NCI-H510A (cell line): ENCODE data around the gene APPBP2.

Experiments used
- DNase-seq: peaks from one replicate; lab custom pipeline; 2025; lab: John Stamatoyannopoulos, UW

Gene APPBP2

DNA sequence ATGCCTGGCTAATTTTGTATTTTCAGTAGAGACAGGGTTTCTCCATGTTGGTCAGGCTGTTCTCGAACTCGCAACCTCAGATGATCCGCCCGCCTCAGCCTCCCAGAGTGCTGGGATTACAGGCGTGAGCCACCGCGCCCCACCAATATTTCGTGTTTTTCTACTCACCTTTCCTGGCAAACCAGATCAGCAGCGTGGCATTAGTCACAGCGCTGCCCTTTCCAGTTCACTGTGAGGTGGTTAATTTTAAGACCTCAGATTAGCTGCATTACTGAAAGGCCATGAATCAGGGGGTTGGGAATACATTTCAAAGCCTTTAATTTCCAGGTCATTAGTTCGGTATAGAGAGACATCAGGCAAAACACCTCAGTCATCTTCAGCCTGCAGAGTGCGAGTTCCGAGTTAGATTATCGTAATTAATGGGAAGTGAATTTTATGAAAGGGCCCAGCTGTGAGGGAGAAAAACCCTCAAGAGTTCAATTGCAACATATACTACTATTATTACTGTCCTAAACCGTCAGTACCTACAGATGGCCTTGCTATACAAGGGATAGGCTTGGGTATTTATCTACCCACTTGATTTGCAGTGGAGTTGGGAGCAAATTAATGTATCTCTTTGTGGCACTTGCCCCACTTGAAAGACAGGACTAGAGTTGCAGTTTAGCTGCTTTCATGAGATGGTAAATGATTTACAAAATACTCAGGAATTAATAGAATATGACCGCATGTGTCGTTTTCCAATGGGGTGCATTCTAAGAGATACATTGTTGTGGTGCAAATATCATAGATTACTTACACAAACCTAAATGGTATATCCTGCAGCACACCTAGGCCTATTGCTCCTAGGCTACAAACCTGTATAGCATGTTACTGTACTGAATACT, 132.0 kb downstream of the APPBP2 start:
- no peak for DNase-seq
